Thymus (tissue), 2 donors: ENCODE data around the gene DNAJB7. TPM values are rescaled to one million over a fixed set of nuclear protein-coding genes. Genes with fewer than 3 reads are reported as not detected.

ENCODE experiments used
- polyA plus RNA-seq: library from polyadenylated mRNA; stranded (reverse); fragments of 200-250 nt; gene quantifications from one replicate; pipeline ENCODE4 v1.2.3, GENCODE V29; 2013
- total RNA-seq: library from RNA; stranded (reverse); fragments of 120-200 nt; gene quantifications from one replicate; pipeline ENCODE4 v1.2.4, GENCODE V29; 2013
- donor health status: healthy.

The DNAJB7 gene
- total and polyA plus RNA-seq, 2 donors: not detected

Other genes with a start within 250 kb of the DNAJB7 start
- gene MRTFA, start 225.4 kb downstream of the DNAJB7 start, total RNA-seq: 16.8 TPM
- 37.0 TPM for gene MRTFA, start 225.4 kb downstream of the DNAJB7 start, polyA plus RNA-seq
- 0.24 TPM for gene MCHR1, start 182.6 kb downstream of the DNAJB7 start, total RNA-seq
- gene MCHR1, start 182.6 kb downstream of the DNAJB7 start, polyA plus RNA-seq: 0.39 TPM
- gene SLC25A17, start 42.8 kb downstream of the DNAJB7 start, total RNA-seq: 20.2 TPM
- 23.0 TPM for gene SLC25A17, start 42.8 kb downstream of the DNAJB7 start, polyA plus RNA-seq
- gene ST13, start 5.5 kb downstream of the DNAJB7 start, total RNA-seq: 240 TPM
- 121 TPM for gene ST13, start 5.5 kb downstream of the DNAJB7 start, polyA plus RNA-seq
- gene XPNPEP3, start 5.0 kb downstream of the DNAJB7 start, total RNA-seq: 6.1 TPM
- gene XPNPEP3, start 5.0 kb downstream of the DNAJB7 start, polyA plus RNA-seq: 7.1 TPM
- gene RBX1, start 89.3 kb upstream of the DNAJB7 start, total RNA-seq: 86.9 TPM
- 87.6 TPM for gene RBX1, start 89.3 kb upstream of the DNAJB7 start, polyA plus RNA-seq
- gene EP300, start 230.5 kb upstream of the DNAJB7 start, total RNA-seq: 17.1 TPM
- gene EP300, start 230.5 kb upstream of the DNAJB7 start, polyA plus RNA-seq: 11.1 TPM